SK-N-SH (cell line): Measurements from ENCODE around the gene EYA2. TPM values are rescaled to one million over a fixed set of nuclear protein-coding genes. Genes with fewer than 3 reads are reported as not detected.

Experiments used
- CTCF ChIA-PET: fragments of 300-600, 350-600 bp; formaldehyde crosslinking; extraction: SDS; loops from one replicate; lab custom pipeline; 2021; lab: Yijun Ruan, JAX
- POLR2A ChIA-PET: fragments of 350-600 bp; sonication (Branson Sonifier 250); formaldehyde crosslinking; extraction: SDS; loops from one replicate; lab custom pipeline; 2020; ENCODE audit warnings: antibody characterized with exemption, inconsistent platforms; lab: Yijun Ruan, JAX
- DNase-seq: peaks from one replicate; pipeline ENCODE4 v3.0.0; 2012
- H2AFZ ChIP-seq: fragments of 200-600 bp; sonication (generic); 2 replicates; pipeline ENCODE4 v1.8.1; 2016; ENCODE audit warnings: antibody characterized with exemption, mild to moderate bottlenecking, low read depth
- H3F3A ChIP-seq: fragments of 200-600 bp; sonication (generic); replicated peaks from 2 replicates; pipeline ENCODE3; 2016; ENCODE audit warnings: antibody characterized with exemption, mild to moderate bottlenecking; ENCODE audit not compliant: insufficient read depth
- H3K27ac ChIP-seq, 2 experiments: fragments of 200-500 bp in 1 of 2; fragments of 200-600 bp in 1 of 2; sonication (Bioruptor generic) in 1 of 2; sonication (generic), shearing (Covaris generic) in 1 of 2; 2 replicates each; pipeline versions ENCODE4 v1.5.1 to v1.6.1; 2014 to 2016; ENCODE audit warnings: low read depth in 2 of 2, inconsistent platforms in 1 of 2, low read length in 1 of 2, mild to moderate bottlenecking in 1 of 2, mixed read lengths in 1 of 2
- H3K27me3 ChIP-seq: fragments of 200-600 bp; sonication (generic), shearing (Covaris generic); 2 replicates; pipeline ENCODE4 v1.6.1; 2016; ENCODE audit warnings: mixed run types; ENCODE audit not compliant: insufficient read depth
- H3K36me3 ChIP-seq, 2 experiments: fragments of 200-500 bp in 1 of 2; fragments of 200-600 bp in 1 of 2; sonication (Bioruptor generic) in 1 of 2; sonication (generic) in 1 of 2; replicated peaks in 1 of 2; 2 replicates each; pipeline versions ENCODE3 to v1.5.1; 2014 to 2016; ENCODE audit warnings: low read length in 1 of 2, mild to moderate bottlenecking in 1 of 2; ENCODE audit not compliant: insufficient read depth in 2 of 2, control insufficient read depth in 1 of 2
- H3K4me1 ChIP-seq, 2 experiments: fragments of 200-500 bp in 1 of 2; fragments of 200-600 bp in 1 of 2; sonication (Bioruptor generic) in 1 of 2; sonication (generic), shearing (Covaris generic) in 1 of 2; 2 replicates each; pipeline versions ENCODE4 v1.5.1 to v1.6.1; 2014 to 2016; ENCODE audit warnings: low read depth in 1 of 2, low read length in 1 of 2, mixed run types in 1 of 2; ENCODE audit not compliant: insufficient read depth in 2 of 2, control insufficient read depth in 1 of 2
- H3K4me2 ChIP-seq: fragments of 200-600 bp; sonication (generic), shearing (Covaris generic); 2 replicates; pipeline ENCODE4 v1.6.1; 2017; ENCODE audit warnings: mixed run types
- H3K4me3 ChIP-seq, 2 experiments: fragments of 200-500 bp in 1 of 2; fragments of 200-600 bp in 1 of 2; sonication (Bioruptor generic) in 1 of 2; sonication (generic), shearing (Covaris generic) in 1 of 2; 2 replicates each; pipeline versions ENCODE4 v1.5.1 to v1.8.1; 2014 to 2016; ENCODE audit warnings: low read depth in 2 of 2, inconsistent platforms in 1 of 2, low read length in 1 of 2, mild to moderate bottlenecking in 1 of 2, mixed read lengths in 1 of 2, moderate library complexity in 1 of 2
- H3K79me2 ChIP-seq: fragments of 200-600 bp; sonication (generic); 2 replicates; pipeline ENCODE4 v1.8.1; 2017; ENCODE audit warnings: mild to moderate bottlenecking; ENCODE audit not compliant: insufficient read depth
- H3K9ac ChIP-seq: fragments of 200-600 bp; sonication (generic); 2 replicates; pipeline ENCODE4 v1.6.1; 2017; ENCODE audit warnings: mixed run types
- H3K9me2 ChIP-seq: fragments of 200-600 bp; sonication (generic); 2 replicates; pipeline ENCODE4 v1.6.1; 2017; ENCODE audit warnings: mixed run types
- H3K9me3 ChIP-seq: fragments of 200-600 bp; sonication (generic); 2 replicates; pipeline ENCODE4 v1.6.1; 2017; ENCODE audit warnings: mixed run types, mild to moderate bottlenecking, moderate library complexity
- H4K20me1 ChIP-seq: fragments of 200-600 bp; sonication (generic); 2 replicates; pipeline ENCODE4 v1.6.1; 2017; ENCODE audit warnings: mild to moderate bottlenecking, mixed run types; ENCODE audit not compliant: insufficient read depth
- ELF1 ChIP-seq: IDR thresholded peaks from 2 replicates; pipeline ENCODE4 v1.4.0; 2012
- EZH2phosphoT487 ChIP-seq: fragments of 200-600 bp; sonication (generic); IDR thresholded peaks from 2 replicates; pipeline ENCODE4 v1.6.1; 2017; ENCODE audit warnings: low read depth, mixed run types, mild to moderate bottlenecking, antibody characterized with exemption, moderate library complexity, borderline replicate concordance
- GATA2 ChIP-seq: sonication (generic); formaldehyde crosslinking; IDR thresholded peaks from 2 replicates; pipeline ENCODE4 v1.5.0; 2020; ENCODE audit warnings: mild to moderate bottlenecking, missing genetic modification reagents
- JUND ChIP-seq: IDR thresholded peaks from 2 replicates; pipeline ENCODE4 v1.4.0; 2012
- MEF2A ChIP-seq: IDR thresholded peaks from 2 replicates; pipeline ENCODE4 v1.4.0; 2012; ENCODE audit warnings: low read depth, borderline replicate concordance
- NRF1 ChIP-seq: IDR thresholded peaks from 2 replicates; pipeline ENCODE4 v1.6.1; 2012; ENCODE audit warnings: low read depth, mild to moderate bottlenecking, low read length
- RCOR1 ChIP-seq: fragments of 150-350 bp; IDR thresholded peaks from 2 replicates; pipeline ENCODE4 v1.6.1; 2017; ENCODE audit warnings: antibody characterized with exemption, low read length
- RFX5 ChIP-seq: IDR thresholded peaks from 2 replicates; pipeline ENCODE4 v1.6.1; 2012; ENCODE audit warnings: mild to moderate bottlenecking, improper control_type of control experiment, low read length
- RXRA ChIP-seq: IDR thresholded peaks from 2 replicates; pipeline ENCODE4 v1.4.0; 2012; ENCODE audit warnings: low read depth, mild to moderate bottlenecking, borderline replicate concordance
- SIN3A ChIP-seq: IDR thresholded peaks from 2 replicates; pipeline ENCODE4 v1.6.1; 2012; ENCODE audit warnings: low read depth, mild to moderate bottlenecking, low read length, moderate library complexity, borderline replicate concordance
- SMC3 ChIP-seq: IDR thresholded peaks from 2 replicates; pipeline ENCODE4 v1.6.1; 2012; ENCODE audit warnings: low read depth, low read length, improper control_type of control experiment
- TAF1 ChIP-seq: IDR thresholded peaks from 2 replicates; pipeline ENCODE4 v1.6.1; 2012; ENCODE audit warnings: low read depth, mild to moderate bottlenecking, low read length, moderate library complexity, borderline replicate concordance
- TCF12 ChIP-seq: IDR thresholded peaks from 2 replicates; pipeline ENCODE4 v1.4.0; 2012
- TEAD4 ChIP-seq: IDR thresholded peaks from 2 replicates; pipeline ENCODE4 v1.4.0; 2012; ENCODE audit warnings: mild to moderate bottlenecking, borderline replicate concordance; ENCODE audit not compliant: insufficient read depth
- USF2 ChIP-seq: fragments of 150-350 bp; IDR thresholded peaks from 2 replicates; pipeline ENCODE4 v1.6.1; 2017; ENCODE audit warnings: antibody characterized with exemption, low read length, low read depth, borderline replicate concordance
- YY1 ChIP-seq: IDR thresholded peaks from 2 replicates; pipeline ENCODE4 v1.4.0; 2012; ENCODE audit warnings: low read depth, mild to moderate bottlenecking
- WGBS: methylation state at CpG from one replicate; pipeline ENCODE4 v1.1.6; 2017; ENCODE audit warnings: low lambda C conversion rate; 5-methylcytosine and 5-hydroxymethylcytosine counted together
- polyA plus RNA-seq, 3 experiments: library from polyadenylated mRNA; depleted of rRNA; stranded (reverse); fragments of >200 nt; gene quantifications; 2 replicates each; pipeline ENCODE4 v1.2.3, GENCODE V29; 2012
- TF ChIP-seq, protein P1 (sequence below): fragments of 150-350 bp; IDR thresholded peaks from 2 replicates; pipeline ENCODE4 v1.6.1; 2016; ENCODE audit warnings: mild to moderate bottlenecking, low read depth, low read length
- TF ChIP-seq, protein P2 (sequence below): IDR thresholded peaks from 2 replicates; pipeline ENCODE4 v1.4.0; 2012; ENCODE audit warnings: low read depth, borderline replicate concordance

Gene EYA2
- polyA plus RNA-seq, 1 of the 3 experiments (the other 2 are of a cell fraction) = 0.05 TPM

DNA sequence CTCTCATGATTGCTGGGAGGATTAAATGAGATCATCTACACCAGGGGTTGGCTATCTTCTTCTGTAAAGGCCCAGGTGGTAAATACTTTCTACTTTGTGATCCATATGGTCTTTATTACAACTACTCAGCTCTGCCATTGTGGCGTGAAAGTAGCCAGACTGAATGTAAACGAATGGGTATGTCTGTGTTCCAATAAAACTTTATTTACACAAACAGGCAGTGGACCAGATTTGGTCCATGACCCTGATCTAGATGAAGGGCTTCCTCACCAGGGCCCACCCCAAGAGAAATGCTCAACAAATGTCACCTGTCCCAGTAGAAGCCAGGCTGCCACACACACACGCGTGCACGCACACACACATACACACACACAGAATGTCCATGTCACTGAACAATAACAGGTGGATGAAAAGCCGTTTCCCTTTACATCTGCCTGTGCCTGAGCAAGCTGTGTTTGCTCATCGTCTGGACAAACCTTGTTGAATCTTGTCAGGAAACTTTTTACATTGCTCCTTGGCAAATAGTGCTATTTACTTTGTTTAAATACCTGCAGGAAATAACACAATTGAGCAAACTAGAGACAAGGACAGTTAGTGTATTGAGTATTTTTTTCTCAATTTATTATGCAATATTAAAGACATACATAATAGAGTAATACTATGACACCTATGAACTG lies 114.3 kb downstream of the EYA2 start:
- no peak overlapping the region for H3K4me2 ChIP-seq

GRCh38 chr20:47009784-47010183 lies 115.1 kb downstream of the EYA2 start:
- Histone ChIP-seq H3K9me3 (no peaks in the 10 kb centered on the region), H3K27ac (no peak overlapping the region), H2AFZ (no peak overlapping the region), H3K79me2 (no peaks in the 10 kb centered on the region), H3K4me3 (no peak overlapping the region), H3F3A (no peaks in the 10 kb centered on the region), H3K27me3 (no peaks in the 10 kb centered on the region), H3K9ac (no peak overlapping the region)
- POLR2A ChIA-PET = no interaction called here
- no peak for TF ChIP-seq TAF1
- TF ChIP-seq YY1 = no peak
- TF ChIP-seq, protein P1, sequence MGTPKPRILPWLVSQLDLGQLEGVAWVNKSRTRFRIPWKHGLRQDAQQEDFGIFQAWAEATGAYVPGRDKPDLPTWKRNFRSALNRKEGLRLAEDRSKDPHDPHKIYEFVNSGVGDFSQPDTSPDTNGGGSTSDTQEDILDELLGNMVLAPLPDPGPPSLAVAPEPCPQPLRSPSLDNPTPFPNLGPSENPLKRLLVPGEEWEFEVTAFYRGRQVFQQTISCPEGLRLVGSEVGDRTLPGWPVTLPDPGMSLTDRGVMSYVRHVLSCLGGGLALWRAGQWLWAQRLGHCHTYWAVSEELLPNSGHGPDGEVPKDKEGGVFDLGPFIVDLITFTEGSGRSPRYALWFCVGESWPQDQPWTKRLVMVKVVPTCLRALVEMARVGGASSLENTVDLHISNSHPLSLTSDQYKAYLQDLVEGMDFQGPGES = no peak
- no peak for TF ChIP-seq GATA2 (CRISPR knock-in tag)
- no peak for TF ChIP-seq JUND
- no peak for TF ChIP-seq NRF1
- TF ChIP-seq TCF12 = no peak
- TF ChIP-seq TEAD4 = no peak
- TF ChIP-seq, protein P2, sequence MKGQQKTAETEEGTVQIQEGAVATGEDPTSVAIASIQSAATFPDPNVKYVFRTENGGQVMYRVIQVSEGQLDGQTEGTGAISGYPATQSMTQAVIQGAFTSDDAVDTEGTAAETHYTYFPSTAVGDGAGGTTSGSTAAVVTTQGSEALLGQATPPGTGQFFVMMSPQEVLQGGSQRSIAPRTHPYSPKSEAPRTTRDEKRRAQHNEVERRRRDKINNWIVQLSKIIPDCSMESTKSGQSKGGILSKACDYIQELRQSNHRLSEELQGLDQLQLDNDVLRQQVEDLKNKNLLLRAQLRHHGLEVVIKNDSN = no peak
- TF ChIP-seq SMC3 = no peak
- TF ChIP-seq RCOR1 = no peak
- TF ChIP-seq SIN3A = no peak
- no peak for TF ChIP-seq USF2
- TF ChIP-seq, all 33 proteins: peak for 0
- Histone ChIP-seq H3K9me2 (no peaks in the 10 kb centered on the region), H4K20me1 (no peaks in the 10 kb centered on the region), H3K36me3 (no peaks in the 10 kb centered on the region), H3K4me1 (peaks cover 0 to 3% of the 10 kb centered on the region in 2 experiments; a peak in 1 of 4 replicates), H3K4me2 (no peak overlapping the region)
- CTCF ChIA-PET = no interaction called here
- no peak for DNase-seq

More for the DNA sequence above, 114.3 kb downstream of the EYA2 start:
- ChIA-PET CTCF (no interaction called here), POLR2A (no interaction called here)
- 56% methylated on average over 7 of the region's 7 CpGs for WGBS
- DNase-seq = no peak
- no peak for TF ChIP-seq EZH2phosphoT487
- TF ChIP-seq JUND = no peak
- TF ChIP-seq RFX5 = no peak
- no peak for TF ChIP-seq ELF1
- TF ChIP-seq, protein P2 = no peak
- no peak for TF ChIP-seq MEF2A
- no peak for TF ChIP-seq RCOR1
- TF ChIP-seq RXRA = no peak
- H3K27me3 ChIP-seq = no peaks in the 10 kb centered on the region
- no peaks in the 10 kb centered on the region for H3F3A ChIP-seq
- no peaks in the 10 kb centered on the region for H3K9me3 ChIP-seq
- H3K36me3 ChIP-seq = no peaks in the 10 kb centered on the region
- no peaks in the 10 kb centered on the region for H3K79me2 ChIP-seq
- no peaks in the 10 kb centered on the region for H4K20me1 ChIP-seq
- H3K9me2 ChIP-seq = no peaks in the 10 kb centered on the region
- H3K9ac ChIP-seq = no peak overlapping the region
- no peak overlapping the region for H3K27ac ChIP-seq
- H2AFZ ChIP-seq = no peak overlapping the region
- peaks cover 0 to 3% of the 10 kb centered on the region in 2 experiments; a peak in 1 of 4 replicates for H3K4me1 ChIP-seq
- no peak overlapping the region for H3K4me3 ChIP-seq
